ENCODE results near the gene CSTB. TPM values are rescaled to one million over a fixed set of nuclear protein-coding genes. Genes with fewer than 3 reads are reported as not detected.

Gene CSTB
- total RNA-seq, 1 donor from 2014 or later, result 16.0 TPM

DNA sequence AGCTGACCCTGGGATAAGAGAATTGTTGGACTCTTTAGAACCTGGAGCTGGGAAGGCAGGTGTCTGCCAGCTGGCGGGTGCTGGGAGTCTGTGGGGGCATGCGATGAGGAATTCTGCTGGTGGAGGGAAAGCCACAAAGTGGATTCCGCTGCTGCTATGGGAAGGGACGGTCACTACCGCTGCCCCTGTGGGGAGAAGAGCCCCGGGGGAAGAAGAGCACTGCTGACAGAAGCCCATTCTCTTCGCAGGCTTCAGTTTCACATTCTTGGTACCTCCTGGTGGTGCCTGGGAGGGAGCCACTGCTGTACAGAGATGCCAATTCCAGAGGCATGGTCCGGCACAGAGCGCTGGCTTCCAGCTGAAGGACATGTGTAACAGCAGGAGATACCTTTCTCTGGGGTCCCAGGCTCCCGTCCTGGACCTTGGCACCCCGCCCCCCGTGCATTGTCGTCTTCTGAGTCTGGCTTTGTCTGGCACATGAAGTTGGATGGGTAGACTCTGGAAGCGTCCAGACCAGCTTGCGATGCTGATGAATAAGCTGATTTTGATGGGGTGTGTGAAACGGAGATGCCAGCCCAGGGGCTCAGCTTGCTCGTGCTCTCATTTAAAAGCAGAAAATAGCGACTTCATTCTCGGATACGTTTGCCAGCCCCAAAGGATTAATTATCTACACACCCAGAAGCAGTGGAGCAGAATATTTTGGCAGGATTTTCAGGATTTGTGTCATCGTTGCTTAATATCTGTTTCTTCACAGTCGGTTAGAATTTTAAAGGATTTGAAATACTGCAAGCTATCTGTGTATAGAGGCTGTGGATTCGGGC lies 44.0 kb downstream of the CSTB start:
- POLR2A ChIA-PET, result no interaction called here
- H3K27me3 Mint-ChIP-seq, result no peaks in the 10 kb centered on the region
- CTCF ChIA-PET, result no interaction called here
- ATAC-seq (ENCODE audit: low read depth) (no peak), DNase-seq (no peak)
- peaks cover 26% of the 10 kb centered on the region for H3K4me1 Mint-ChIP-seq
- H3K9me3 Mint-ChIP-seq, result no peaks in the 10 kb centered on the region
- H3K4me3 Mint-ChIP-seq, result no peak overlapping the region
- peaks cover 20% of the 10 kb centered on the region for H3K36me3 Mint-ChIP-seq (ENCODE audit: low read depth)
- TF ChIP-seq, protein P1, sequence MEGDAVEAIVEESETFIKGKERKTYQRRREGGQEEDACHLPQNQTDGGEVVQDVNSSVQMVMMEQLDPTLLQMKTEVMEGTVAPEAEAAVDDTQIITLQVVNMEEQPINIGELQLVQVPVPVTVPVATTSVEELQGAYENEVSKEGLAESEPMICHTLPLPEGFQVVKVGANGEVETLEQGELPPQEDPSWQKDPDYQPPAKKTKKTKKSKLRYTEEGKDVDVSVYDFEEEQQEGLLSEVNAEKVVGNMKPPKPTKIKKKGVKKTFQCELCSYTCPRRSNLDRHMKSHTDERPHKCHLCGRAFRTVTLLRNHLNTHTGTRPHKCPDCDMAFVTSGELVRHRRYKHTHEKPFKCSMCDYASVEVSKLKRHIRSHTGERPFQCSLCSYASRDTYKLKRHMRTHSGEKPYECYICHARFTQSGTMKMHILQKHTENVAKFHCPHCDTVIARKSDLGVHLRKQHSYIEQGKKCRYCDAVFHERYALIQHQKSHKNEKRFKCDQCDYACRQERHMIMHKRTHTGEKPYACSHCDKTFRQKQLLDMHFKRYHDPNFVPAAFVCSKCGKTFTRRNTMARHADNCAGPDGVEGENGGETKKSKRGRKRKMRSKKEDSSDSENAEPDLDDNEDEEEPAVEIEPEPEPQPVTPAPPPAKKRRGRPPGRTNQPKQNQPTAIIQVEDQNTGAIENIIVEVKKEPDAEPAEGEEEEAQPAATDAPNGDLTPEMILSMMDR (IDR thresholded peaks at IDR 0.05), result no peak
- H3K27ac Mint-ChIP-seq, result no peak overlapping the region
- intact Hi-C loops (cut with micrococcal nuclease), result no loop called here

DNA sequence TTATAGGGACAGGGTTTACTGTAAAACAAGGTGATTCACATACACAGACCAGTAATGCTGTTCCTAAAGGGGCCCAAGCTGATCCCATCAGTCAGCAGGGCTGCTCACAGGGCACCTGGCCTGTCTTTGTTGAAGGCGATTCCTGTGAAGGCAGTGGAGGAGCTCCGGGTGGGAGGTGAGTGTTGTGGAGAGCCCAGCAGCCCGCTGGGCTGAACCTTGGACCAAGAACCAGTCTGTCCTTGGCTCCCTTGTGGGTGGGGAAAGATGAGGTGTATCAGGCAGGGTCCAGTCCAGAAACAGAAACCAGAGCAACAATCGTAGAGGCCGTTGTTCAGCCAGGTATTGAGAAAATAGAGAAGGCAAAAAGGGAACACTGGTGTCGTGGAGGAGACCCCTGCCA lies 44.6 kb downstream of the CSTB start:
- DNase-seq (no peak), ATAC-seq (ENCODE audit: low read depth) (no peak)
- ChIA-PET CTCF (no interaction called here), POLR2A (no interaction called here)
- no peak overlapping the region for H3K27ac Mint-ChIP-seq
- no peaks in the 10 kb centered on the region for H3K27me3 Mint-ChIP-seq
- peaks cover 32% of the 10 kb centered on the region for H3K4me1 Mint-ChIP-seq
- TF ChIP-seq, protein P1 (IDR thresholded peaks at IDR 0.05), result no peak
- peaks cover 18% of the 10 kb centered on the region for H3K36me3 Mint-ChIP-seq (ENCODE audit: low read depth)
- intact Hi-C loops (cut with micrococcal nuclease), result no loop called here
- peak overlapping the region; percentile 3 for H3K4me3 Mint-ChIP-seq
- H3K9me3 Mint-ChIP-seq, result no peaks in the 10 kb centered on the region

DNA sequence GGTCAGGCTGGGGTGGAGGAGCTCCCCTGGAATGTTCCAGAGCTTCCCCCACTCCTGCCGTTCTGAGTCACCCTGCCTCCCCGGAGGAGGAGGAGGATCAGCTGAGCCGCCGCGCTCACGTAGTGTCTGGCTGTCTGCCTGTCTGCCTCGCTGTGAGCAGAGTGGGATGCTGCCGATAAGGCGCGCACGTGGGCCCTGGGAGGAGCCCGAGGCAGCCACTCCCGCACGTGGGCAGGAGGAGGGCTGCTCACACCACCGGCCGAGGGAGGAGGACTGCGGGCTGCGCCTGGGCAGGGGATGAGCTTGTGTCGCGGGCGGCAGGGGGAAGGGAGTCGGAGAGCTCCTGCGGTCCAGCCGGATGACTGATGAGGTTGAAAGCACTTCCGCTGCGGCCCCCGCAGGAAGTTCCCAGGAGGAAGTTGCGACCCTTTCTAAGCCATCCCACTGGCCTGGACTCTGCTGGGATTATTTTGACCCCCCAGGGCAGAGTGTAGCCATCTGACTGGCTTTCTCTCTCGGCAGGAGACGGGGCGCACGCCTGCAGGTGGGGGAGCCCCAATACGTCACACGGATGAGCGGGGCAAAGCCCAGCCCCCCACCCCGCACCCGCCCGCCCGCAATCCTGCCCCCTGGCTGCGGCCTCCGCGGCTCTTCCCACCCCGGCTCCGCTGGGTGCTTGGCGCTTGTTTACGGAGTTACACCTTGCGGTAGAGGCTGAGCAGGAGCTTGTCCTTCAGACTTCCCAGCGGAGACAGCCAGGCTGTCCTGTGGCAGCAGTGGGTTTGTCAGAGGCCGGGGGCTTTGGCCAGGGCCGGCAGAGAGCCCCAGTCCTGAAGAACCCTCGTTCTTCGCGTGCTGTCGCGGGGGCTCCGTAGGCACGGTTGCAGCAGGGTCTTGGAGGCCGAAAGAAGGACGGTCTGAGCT lies 47.4 kb downstream of the CSTB start:
- TF ChIP-seq, protein P1 (IDR thresholded peaks at IDR 0.05), result no peak
- POLR2A ChIA-PET, result interaction anchor here (0.6 to 2.7 kb wide), 6 partner anchors 9 to 69 kb away, joined by 3 to 21 read pairs (median 10); partner anchors contain the start of genes HSF2BP, PDXK and RRP1B

DNA sequence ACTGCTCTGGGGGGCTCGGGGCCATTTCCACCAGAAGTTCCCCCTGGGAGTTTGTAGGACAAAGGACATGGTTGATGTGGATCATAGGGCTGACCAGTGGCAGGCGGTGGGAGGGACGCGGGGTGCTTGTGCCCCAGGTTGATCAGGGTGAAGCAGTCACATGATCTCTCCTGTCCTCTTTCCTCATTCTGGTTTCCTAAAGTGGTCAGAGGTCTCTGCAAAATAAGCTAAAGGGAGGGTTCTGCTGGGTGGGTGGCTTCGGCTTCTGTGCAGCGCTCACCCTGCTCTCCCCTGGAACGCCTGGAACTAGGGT lies 48.0 kb downstream of the CSTB start:
- Mint-ChIP-seq H3K4me3 (peak overlapping the region; percentile 88), H3K4me1 (peaks cover 56% of the 10 kb centered on the region), H3K27me3 (no peaks in the 10 kb centered on the region), H3K36me3 (ENCODE audit: low read depth) (peaks cover 10% of the 10 kb centered on the region), H3K9me3 (no peaks in the 10 kb centered on the region), H3K27ac (peak overlapping the region; percentile 82)
- CTCF ChIA-PET, result interaction anchor here (1.4 kb wide), 3 partner anchors 9 to 61 kb away, joined by 3 to 7 read pairs (median 5); partner anchors contain the start of gene PDXK
- intact Hi-C loops (cut with micrococcal nuclease), result loop anchor here (1.0 to 5.0 kb wide), 2 partner anchors 9 to 139 kb away; partner anchors contain the start of genes AGPAT3 and PDXK
- POLR2A ChIA-PET, result interaction anchor here (1.1 to 2.7 kb wide), 5 partner anchors 8 to 68 kb away, joined by 3 to 21 read pairs (median 14); partner anchors contain the start of genes HSF2BP, PDXK and RRP1B
- ATAC-seq (ENCODE audit: low read depth), result no peak
- TF ChIP-seq, protein P1 (IDR thresholded peaks at IDR 0.05), result no peak
- DNase-seq, result no peak

More for the DNA sequence above, 47.4 kb downstream of the CSTB start:
- peak overlapping the region; percentile 82 for H3K27ac Mint-ChIP-seq
- DNase-seq, result peak; percentile 69
- peak overlapping the region; percentile 88 for H3K4me3 Mint-ChIP-seq
- intact Hi-C loops (cut with micrococcal nuclease), result loop anchor here (1.0 to 5.0 kb wide), 2 partner anchors 9 to 139 kb away; partner anchors contain the start of genes AGPAT3 and PDXK
- peaks cover 9% of the 10 kb centered on the region for H3K36me3 Mint-ChIP-seq (ENCODE audit: low read depth)
- no peaks in the 10 kb centered on the region for H3K9me3 Mint-ChIP-seq
- CTCF ChIA-PET, result interaction anchor here (1.0 to 1.4 kb wide), 4 partner anchors 9 to 246 kb away, joined by 3 to 7 read pairs (median 4); partner anchors contain the start of gene PDXK
- peak; percentile 75 for ATAC-seq (ENCODE audit: low read depth)
- peaks cover 54% of the 10 kb centered on the region for H3K4me1 Mint-ChIP-seq
- no peaks in the 10 kb centered on the region for H3K27me3 Mint-ChIP-seq
